GM12865 (cell line): Measurements from ENCODE around the gene CACNA1C.

Experiments
- DNase-seq: peaks from one replicate; pipeline ENCODE4 v3.0.0; 2010; ENCODE audit warnings: low read depth
- H3K4me3 ChIP-seq: 2 replicates; pipeline ENCODE4 v1.5.1; 2011; ENCODE audit warnings: mild to moderate bottlenecking, low read depth, low read length, control low read depth
- TF ChIP-seq, protein P1 (sequence below): IDR thresholded peaks from 2 replicates; pipeline ENCODE4 v1.5.1; 2011; ENCODE audit warnings: low read length, control low read depth, low read depth, inconsistent platforms; ENCODE audit not compliant: insufficient read depth; ENCODE audit errors: missing control alignments

The CACNA1C gene

DNA sequence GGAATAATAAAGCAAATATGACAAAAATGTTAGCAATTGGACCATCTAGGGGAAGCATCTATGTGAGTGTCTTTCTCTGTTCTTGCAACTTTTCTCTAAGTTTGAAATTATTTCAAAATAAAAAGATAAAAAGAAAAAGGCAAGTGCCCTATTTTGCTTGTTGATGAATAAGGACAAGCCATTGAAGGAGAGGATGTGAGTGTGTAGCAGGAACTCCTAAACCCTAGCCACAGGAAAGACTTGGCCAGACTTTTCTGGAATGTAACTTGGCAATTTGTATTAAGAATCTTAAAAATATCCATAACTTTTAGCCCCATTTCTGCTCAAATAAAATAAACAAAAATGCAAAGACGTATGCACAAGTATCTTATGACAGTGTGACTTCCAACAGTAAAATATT lies 279.4 kb downstream of the CACNA1C start:
- no peak for DNase-seq

DNA sequence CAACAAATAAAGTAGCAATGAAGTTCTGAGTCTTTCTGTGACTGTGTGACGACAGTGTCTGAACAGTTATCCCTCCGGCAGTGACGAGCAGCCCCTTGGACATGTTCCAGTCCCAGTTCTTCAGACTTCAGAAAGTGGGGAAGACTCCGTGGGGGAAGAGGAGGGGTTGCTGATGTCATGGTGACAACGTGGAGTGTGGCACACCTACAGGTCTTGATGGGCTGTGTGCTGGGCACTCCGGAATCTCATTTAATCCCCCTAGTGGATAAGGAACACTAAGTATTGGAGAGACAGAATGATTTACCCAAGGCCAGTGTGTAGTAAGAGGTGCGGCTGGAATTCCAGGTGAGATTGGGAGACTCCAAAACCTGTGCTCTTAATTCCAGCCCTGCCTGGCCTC lies 280.2 kb downstream of the CACNA1C start:
- no peak overlapping the region for H3K4me3 ChIP-seq
- no peak for DNase-seq
- TF ChIP-seq, protein P1, sequence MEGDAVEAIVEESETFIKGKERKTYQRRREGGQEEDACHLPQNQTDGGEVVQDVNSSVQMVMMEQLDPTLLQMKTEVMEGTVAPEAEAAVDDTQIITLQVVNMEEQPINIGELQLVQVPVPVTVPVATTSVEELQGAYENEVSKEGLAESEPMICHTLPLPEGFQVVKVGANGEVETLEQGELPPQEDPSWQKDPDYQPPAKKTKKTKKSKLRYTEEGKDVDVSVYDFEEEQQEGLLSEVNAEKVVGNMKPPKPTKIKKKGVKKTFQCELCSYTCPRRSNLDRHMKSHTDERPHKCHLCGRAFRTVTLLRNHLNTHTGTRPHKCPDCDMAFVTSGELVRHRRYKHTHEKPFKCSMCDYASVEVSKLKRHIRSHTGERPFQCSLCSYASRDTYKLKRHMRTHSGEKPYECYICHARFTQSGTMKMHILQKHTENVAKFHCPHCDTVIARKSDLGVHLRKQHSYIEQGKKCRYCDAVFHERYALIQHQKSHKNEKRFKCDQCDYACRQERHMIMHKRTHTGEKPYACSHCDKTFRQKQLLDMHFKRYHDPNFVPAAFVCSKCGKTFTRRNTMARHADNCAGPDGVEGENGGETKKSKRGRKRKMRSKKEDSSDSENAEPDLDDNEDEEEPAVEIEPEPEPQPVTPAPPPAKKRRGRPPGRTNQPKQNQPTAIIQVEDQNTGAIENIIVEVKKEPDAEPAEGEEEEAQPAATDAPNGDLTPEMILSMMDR, result no peak

More for the DNA sequence above, 279.4 kb downstream of the CACNA1C start:
- TF ChIP-seq, protein P1, result no peak
- H3K4me3 ChIP-seq, result no peak overlapping the region

DNA sequence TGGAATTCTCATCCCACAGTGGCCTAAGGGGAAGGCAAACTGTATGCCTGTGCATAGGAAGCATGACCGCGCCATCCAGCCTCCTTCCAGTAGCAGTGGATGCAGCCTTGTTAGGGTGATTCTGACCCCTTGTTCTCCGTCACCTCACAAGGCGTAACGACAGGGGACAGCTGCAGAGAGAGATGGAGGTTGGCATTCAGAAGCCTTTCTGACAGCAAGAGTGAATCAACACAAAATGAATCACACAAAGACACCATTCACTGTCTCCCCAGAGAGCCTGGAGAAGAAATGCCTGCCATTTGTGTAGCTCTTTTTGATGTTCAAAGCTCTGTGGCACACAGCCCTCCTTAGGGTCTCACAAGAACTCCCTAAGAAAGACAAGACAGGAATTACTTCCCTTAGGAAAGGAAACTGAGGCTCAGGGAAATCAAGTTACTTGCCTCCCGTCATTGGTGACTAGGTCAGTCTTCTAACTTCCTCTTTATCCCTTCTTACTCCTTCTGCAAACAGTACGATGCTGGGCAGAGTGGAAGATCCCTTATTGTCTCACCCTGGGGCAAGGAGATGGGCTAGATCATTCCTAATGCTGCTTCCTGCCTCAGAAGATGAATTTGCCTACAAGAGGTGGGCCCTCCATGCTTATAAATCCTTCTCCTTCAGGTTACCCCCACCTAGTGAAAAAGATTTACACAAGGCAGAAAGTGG lies 280.9 kb downstream of the CACNA1C start:
- no peak overlapping the region for H3K4me3 ChIP-seq
- DNase-seq, result no peak
- TF ChIP-seq, protein P1, result no peak

DNA sequence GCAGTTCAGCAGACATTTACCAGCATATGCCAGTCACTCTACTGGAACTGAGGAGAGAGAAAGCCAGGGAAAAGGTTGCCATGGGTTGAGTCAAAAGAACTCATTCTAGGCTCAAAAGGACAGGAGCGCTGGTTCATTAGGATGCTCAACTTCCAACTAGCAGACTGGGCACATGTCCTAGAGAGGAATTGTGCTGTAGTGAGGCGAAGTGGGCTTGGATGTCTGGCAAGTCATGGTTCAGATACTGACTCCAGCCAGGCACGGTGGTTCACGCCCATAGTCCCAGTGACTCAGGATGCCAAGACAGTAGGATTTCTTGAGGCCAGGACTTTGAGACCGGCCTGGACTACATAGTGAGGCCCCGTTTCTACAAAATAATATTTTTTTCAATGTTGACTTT lies 281.5 kb downstream of the CACNA1C start:
- H3K4me3 ChIP-seq, result no peak overlapping the region
- TF ChIP-seq, protein P1, result no peak
- DNase-seq, result no peak

DNA sequence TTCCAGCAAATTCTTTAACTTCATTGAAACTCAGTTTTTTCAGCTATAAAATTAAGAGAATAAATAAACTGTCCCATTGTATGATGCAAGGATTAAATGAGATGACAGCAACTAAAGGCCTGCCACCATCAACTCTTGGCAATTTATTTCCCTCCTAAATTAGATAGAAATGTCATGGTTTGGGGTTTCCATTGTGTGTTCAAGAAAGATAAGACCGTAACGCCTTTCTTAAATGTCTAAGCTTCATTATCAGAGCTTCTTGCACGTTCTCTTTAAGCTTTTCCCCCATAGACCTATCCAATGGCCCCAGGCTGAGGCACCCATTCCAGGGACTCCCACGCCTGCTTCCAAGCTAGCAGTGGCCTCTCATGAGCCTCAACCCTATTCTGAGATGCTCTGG lies 281.9 kb downstream of the CACNA1C start:
- no peak for DNase-seq
- H3K4me3 ChIP-seq, result no peak overlapping the region
- TF ChIP-seq, protein P1, result no peak

DNA sequence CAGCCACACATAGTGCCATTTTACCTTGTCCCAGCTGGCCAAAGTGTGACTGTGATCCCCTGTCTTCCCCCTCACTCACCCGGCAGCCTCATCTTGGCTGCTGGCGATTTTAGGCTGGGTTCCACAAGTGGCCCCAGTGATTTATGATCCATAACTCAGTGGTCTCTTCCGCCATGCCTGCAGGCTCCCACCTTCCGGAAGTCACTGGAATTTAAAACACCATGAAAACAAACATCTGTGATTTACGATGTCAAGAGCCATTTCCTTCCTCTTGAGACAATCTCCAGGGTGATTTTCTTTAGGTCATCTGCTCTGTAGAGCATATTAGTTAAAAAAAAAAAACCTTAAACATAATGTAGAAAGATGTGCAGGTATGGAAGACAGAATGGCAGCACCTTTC lies 282.3 kb downstream of the CACNA1C start:
- DNase-seq, result no peak
- TF ChIP-seq, protein P1, result no peak
- H3K4me3 ChIP-seq, result no peak overlapping the region

DNA sequence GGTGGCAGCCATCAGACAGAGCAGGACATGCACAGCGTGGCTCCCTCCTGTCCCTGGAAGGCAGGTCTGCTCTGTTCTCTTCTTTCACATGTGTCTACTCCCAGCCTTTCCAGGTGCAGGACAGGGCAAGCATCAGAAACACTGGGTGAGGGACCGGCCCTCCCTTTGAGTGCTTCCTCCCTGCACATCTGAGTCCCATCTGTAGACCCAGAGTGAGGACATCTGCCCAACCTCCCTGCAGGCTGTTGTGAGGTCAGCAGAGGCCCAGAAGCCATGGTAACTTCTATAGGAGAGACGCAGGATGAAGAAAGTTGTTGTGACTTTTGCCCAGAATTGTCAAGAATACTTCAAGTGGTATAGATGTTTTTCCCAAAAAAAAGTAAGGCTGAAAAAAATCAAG lies 282.7 kb downstream of the CACNA1C start:
- TF ChIP-seq, protein P1, result no peak
- no peak overlapping the region for H3K4me3 ChIP-seq
- DNase-seq, result peak; percentile 17
